Measurements from ENCODE around the gene CCR1. TPM values are rescaled to one million over a fixed set of nuclear protein-coding genes. Genes with fewer than 3 reads are reported as not detected.

Gene CCR1
- total RNA-seq, 1 experiment from 2014 or later = 0.10 TPM

DNA sequence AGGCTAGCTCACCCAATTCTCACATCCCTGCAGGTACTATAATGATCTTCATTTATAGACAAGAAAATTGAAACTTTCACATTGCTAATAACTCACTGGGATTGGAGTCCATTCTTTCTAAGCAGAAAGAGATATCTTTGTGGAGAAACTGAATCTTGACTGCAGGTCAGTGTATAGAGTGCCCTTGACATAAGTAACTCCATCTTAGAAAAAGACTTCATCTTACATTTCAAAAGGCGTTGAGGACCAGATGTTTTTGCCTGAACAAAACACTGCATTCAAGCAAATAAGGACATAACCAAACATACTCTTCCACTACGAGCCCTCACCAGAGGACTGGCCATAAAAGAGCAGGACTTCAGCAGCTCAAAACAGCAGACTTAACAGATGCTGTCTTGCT, 27.3 kb upstream of the CCR1 start:
- no peak for ATAC-seq
- BruUV-seq (replicated peaks) = no TSS peak
- H3K9me3 ChIP-seq (ENCODE audit: control insufficient read depth in 1 of 2, insufficient read depth in 1 of 2, low read depth in 1 of 2, low read length in 2 of 2) = no peaks in the 10 kb centered on the region
- H4K20me1 ChIP-seq (ENCODE audit: insufficient read depth) = no peaks in the 10 kb centered on the region
- DNase-seq (ENCODE audit: low read depth, low spot score) = no peak
- H3K36me3 ChIP-seq (ENCODE audit: control insufficient read depth in 1 of 2, insufficient read depth in 2 of 2, low read length in 2 of 2) = no peaks in the 10 kb centered on the region
- TF ChIP-seq TCF7L2 (IDR thresholded peaks at IDR 0.05; ENCODE audit: borderline replicate concordance, extremely low read depth, insufficient read depth, insufficient read length) (no peak), POLR2A (IDR thresholded peaks at IDR 0.05; ENCODE audit: borderline replicate concordance, extremely low read depth, insufficient read depth, insufficient read length) (no peak), EGR1 (IDR thresholded peaks at IDR 0.05; ENCODE audit: low read depth) (no peak), CEBPB (IDR thresholded peaks at IDR 0.05; ENCODE audit: low read depth) (no peak), SRF (IDR thresholded peaks at IDR 0.05; ENCODE audit: low read depth) (no peak)
- TF ChIP-seq, protein P1, sequence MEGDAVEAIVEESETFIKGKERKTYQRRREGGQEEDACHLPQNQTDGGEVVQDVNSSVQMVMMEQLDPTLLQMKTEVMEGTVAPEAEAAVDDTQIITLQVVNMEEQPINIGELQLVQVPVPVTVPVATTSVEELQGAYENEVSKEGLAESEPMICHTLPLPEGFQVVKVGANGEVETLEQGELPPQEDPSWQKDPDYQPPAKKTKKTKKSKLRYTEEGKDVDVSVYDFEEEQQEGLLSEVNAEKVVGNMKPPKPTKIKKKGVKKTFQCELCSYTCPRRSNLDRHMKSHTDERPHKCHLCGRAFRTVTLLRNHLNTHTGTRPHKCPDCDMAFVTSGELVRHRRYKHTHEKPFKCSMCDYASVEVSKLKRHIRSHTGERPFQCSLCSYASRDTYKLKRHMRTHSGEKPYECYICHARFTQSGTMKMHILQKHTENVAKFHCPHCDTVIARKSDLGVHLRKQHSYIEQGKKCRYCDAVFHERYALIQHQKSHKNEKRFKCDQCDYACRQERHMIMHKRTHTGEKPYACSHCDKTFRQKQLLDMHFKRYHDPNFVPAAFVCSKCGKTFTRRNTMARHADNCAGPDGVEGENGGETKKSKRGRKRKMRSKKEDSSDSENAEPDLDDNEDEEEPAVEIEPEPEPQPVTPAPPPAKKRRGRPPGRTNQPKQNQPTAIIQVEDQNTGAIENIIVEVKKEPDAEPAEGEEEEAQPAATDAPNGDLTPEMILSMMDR (IDR thresholded peaks at IDR 0.05 in 2 of 3, conservative IDR thresholded peaks at IDR 0.05 in 1 of 3; ENCODE audit: borderline replicate concordance in 1 of 3, insufficient read depth in 1 of 3, low read depth in 2 of 3, low read length in 2 of 3) = no peak
- H3K4me2 ChIP-seq (ENCODE audit: low read length) = no peak overlapping the region
- ChIA-PET POLR2A (no interaction called here), RAD21 (ENCODE audit: low non-redundant PET in 1 of 2, low total read pairs in 2 of 2, uncharacterized antibody in 2 of 2, unreplicated experiment in 2 of 2) (no interaction called here), CTCF (no interaction called here)
- no peaks in the 10 kb centered on the region for H3K4me1 ChIP-seq (ENCODE audit: control insufficient read depth in 1 of 2, insufficient read depth in 2 of 2, low read length in 2 of 2)
- H3K27ac ChIP-seq (ENCODE audit: low read depth, low read length) = no peak overlapping the region
- intact Hi-C loops (cut with micrococcal nuclease) = no loop called here
- no peaks in the 10 kb centered on the region for H3K9me2 ChIP-seq (ENCODE audit: insufficient read depth)
- H3K9ac ChIP-seq (ENCODE audit: low read length) = no peak overlapping the region
- H3K79me2 ChIP-seq (ENCODE audit: insufficient read depth, low read length) = no peaks in the 10 kb centered on the region
- no peak overlapping the region for H2AFZ ChIP-seq (ENCODE audit: low read depth, low read length, poor library complexity, severe bottlenecking)
- H3K4me3 ChIP-seq (replicated peaks in 1 of 2; ENCODE audit: low read depth in 1 of 2, low read length in 2 of 2) = no peak overlapping the region
- peaks cover 32% of the 10 kb centered on the region; the same call in 1 of the 2 replicates for H3K27me3 ChIP-seq (ENCODE audit: insufficient read depth, low read length)

DNA sequence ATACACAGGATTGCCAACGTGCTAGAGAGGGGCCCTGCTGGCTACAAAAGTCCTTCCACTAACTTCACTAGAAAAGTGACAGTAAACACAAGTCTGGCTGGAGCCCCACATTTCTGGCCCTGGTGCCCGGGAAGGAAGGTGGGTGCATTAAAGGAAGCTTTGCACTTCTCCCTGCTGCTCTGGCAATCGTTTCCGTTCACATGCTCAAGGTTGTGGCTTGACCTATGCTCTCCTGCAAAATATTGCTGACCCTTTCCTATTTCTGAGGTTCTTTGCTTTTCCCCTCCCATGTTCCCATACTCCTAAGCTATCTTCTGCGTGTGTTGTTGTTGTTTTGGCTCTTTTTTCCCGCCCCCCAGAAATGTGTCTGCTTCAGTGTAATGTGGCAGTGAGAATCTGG, 25.1 kb upstream of the CCR1 start:
- Histone ChIP-seq H4K20me1 (ENCODE audit: insufficient read depth) (no peaks in the 10 kb centered on the region), H3K9ac (ENCODE audit: low read length) (no peak overlapping the region), H3K36me3 (ENCODE audit: control insufficient read depth in 1 of 2, insufficient read depth in 2 of 2, low read length in 2 of 2) (no peaks in the 10 kb centered on the region), H3K27ac (ENCODE audit: low read depth, low read length) (no peak overlapping the region), H2AFZ (ENCODE audit: low read depth, low read length, poor library complexity, severe bottlenecking) (no peak overlapping the region), H3K79me2 (ENCODE audit: insufficient read depth, low read length) (no peaks in the 10 kb centered on the region), H3K9me3 (ENCODE audit: control insufficient read depth in 1 of 2, insufficient read depth in 1 of 2, low read depth in 1 of 2, low read length in 2 of 2) (no peaks in the 10 kb centered on the region), H3K4me2 (ENCODE audit: low read length) (no peak overlapping the region), H3K27me3 (ENCODE audit: insufficient read depth, low read length) (peaks cover 20% of the 10 kb centered on the region; the same call in 1 of the 2 replicates), H3K9me2 (ENCODE audit: insufficient read depth) (no peaks in the 10 kb centered on the region), H3K4me1 (ENCODE audit: control insufficient read depth in 1 of 2, insufficient read depth in 2 of 2, low read length in 2 of 2) (no peaks in the 10 kb centered on the region), H3K4me3 (replicated peaks in 1 of 2; ENCODE audit: low read depth in 1 of 2, low read length in 2 of 2) (no peak overlapping the region)
- ATAC-seq (no peak), DNase-seq (ENCODE audit: low read depth, low spot score) (no peak)
- TF ChIP-seq, protein P2, sequence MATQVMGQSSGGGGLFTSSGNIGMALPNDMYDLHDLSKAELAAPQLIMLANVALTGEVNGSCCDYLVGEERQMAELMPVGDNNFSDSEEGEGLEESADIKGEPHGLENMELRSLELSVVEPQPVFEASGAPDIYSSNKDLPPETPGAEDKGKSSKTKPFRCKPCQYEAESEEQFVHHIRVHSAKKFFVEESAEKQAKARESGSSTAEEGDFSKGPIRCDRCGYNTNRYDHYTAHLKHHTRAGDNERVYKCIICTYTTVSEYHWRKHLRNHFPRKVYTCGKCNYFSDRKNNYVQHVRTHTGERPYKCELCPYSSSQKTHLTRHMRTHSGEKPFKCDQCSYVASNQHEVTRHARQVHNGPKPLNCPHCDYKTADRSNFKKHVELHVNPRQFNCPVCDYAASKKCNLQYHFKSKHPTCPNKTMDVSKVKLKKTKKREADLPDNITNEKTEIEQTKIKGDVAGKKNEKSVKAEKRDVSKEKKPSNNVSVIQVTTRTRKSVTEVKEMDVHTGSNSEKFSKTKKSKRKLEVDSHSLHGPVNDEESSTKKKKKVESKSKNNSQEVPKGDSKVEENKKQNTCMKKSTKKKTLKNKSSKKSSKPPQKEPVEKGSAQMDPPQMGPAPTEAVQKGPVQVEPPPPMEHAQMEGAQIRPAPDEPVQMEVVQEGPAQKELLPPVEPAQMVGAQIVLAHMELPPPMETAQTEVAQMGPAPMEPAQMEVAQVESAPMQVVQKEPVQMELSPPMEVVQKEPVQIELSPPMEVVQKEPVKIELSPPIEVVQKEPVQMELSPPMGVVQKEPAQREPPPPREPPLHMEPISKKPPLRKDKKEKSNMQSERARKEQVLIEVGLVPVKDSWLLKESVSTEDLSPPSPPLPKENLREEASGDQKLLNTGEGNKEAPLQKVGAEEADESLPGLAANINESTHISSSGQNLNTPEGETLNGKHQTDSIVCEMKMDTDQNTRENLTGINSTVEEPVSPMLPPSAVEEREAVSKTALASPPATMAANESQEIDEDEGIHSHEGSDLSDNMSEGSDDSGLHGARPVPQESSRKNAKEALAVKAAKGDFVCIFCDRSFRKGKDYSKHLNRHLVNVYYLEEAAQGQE (IDR thresholded peaks at IDR 0.05; ENCODE audit: low read depth) = no peak
- no peak for TF ChIP-seq FOSL1 (IDR thresholded peaks at IDR 0.05; ENCODE audit: low read depth)
- no peak for TF ChIP-seq TCF7L2 (IDR thresholded peaks at IDR 0.05; ENCODE audit: borderline replicate concordance, extremely low read depth, insufficient read depth, insufficient read length)
- TF ChIP-seq RAD21 (IDR thresholded peaks at IDR 0.05; ENCODE audit: low read depth) = no peak
- ChIA-PET RAD21 (ENCODE audit: low non-redundant PET in 1 of 2, low total read pairs in 2 of 2, uncharacterized antibody in 2 of 2, unreplicated experiment in 2 of 2) (no interaction called here), POLR2A (no interaction called here), CTCF (no interaction called here)
- no TSS peak for BruUV-seq (replicated peaks)
- intact Hi-C loops (cut with micrococcal nuclease) = no loop called here

Data from HCT116 (cell line).